Upper lobe of left lung (tissue), 6 donors: ENCODE data around the gene RAB5B. TPM values are rescaled to one million over a fixed set of nuclear protein-coding genes. Genes with fewer than 3 reads are reported as not detected.
"Not testable (repeated sequence)": the region's sequence is repeated elsewhere in the genome, so short reads cannot be mapped to it uniquely, and the experiment has no call there.

Source experiments
- ATAC-seq, 2 donors: fragments of 200-7000 bp; cut with Tn5 transposase; one replicate each; pipeline ENCODE4 v1.9.1; 2022; ENCODE audit warnings: mild to moderate bottlenecking in 2 of 2, moderate library complexity in 2 of 2; ENCODE audit not compliant: low FRiP score in 2 of 2
- DNase-seq, 2 donors: peaks; one replicate each; pipeline ENCODE4 v3.0.0-alpha.2; 2019 to 2020
- H3K27ac ChIP-seq, 4 donors: fragments of 200-600 bp; sonication (generic); one replicate each; pipeline ENCODE4 v1.5.1; 2016 to 2019
- H3K27me3 ChIP-seq, 4 donors: fragments of 200-600 bp; sonication (generic); one replicate each; pipeline ENCODE4 v1.5.1; 2017 to 2019
- H3K36me3 ChIP-seq, 4 donors: fragments of 200-600 bp; sonication (generic); one replicate each; pipeline ENCODE4 v1.5.1; 2016 to 2019
- H3K4me1 ChIP-seq, 4 donors: fragments of 200-600 bp; sonication (generic); one replicate each; pipeline ENCODE4 v1.5.1; 2018 to 2019
- H3K4me3 ChIP-seq, 4 donors: fragments of 200-600 bp; sonication (generic); one replicate each; pipeline ENCODE4 v1.5.1; 2017 to 2019; ENCODE audit warnings: mild to moderate bottlenecking in 2 of 4, moderate library complexity in 1 of 4
- H3K9me3 ChIP-seq, 4 donors: fragments of 200-600 bp; sonication (generic); one replicate each; pipeline ENCODE4 v1.5.1; 2018 to 2019
- EP300 ChIP-seq, 4 donors: sonication (generic); formaldehyde crosslinking; IDR thresholded peaks; one replicate each; pipeline ENCODE4 v1.5.1; 2017; ENCODE audit warnings: antibody characterized with exemption in 4 of 4, control low read depth in 2 of 4
- POLR2A ChIP-seq, 4 donors: fragments of 450-650 bp; IDR thresholded peaks; one replicate each; pipeline ENCODE4 v1.5.1; 2016 to 2017; ENCODE audit warnings: antibody characterized with exemption in 4 of 4, mild to moderate bottlenecking in 2 of 4
- POLR2AphosphoS5 ChIP-seq, 2 donors: sonication (generic); formaldehyde crosslinking; IDR thresholded peaks; one replicate each; pipeline ENCODE4 v1.5.1; 2017; ENCODE audit warnings: antibody characterized with exemption in 2 of 2
- WGBS, 2 donors: methylation state at CpG; one replicate each; pipeline ENCODE4 v1.1.5; 2017 to 2018; 5-methylcytosine and 5-hydroxymethylcytosine counted together
- total RNA-seq, 6 donors: library from RNA; depleted of rRNA in 4 of 6; stranded (reverse); fragments of >200 nt in 4 of 6; gene quantifications; one replicate each; pipeline versions ENCODE4 v1.1.0 to v1.2.1, GENCODE V29; 2016 to 2021
- TF ChIP-seq, protein P1 (sequence below), 6 experiments: fragments of 450-650 bp in 4 of 6; fragments of 200-600 bp in 2 of 6; sonication (generic) in 2 of 6; IDR thresholded peaks; one replicate each; pipeline ENCODE4 v1.5.1; 2016 to 2019; ENCODE audit warnings: antibody characterized with exemption in 6 of 6
- donor health status: DM: no; HTN: no; CAD: no; lungs with moderate emphysema.
- donor health status: DM: no; HTN: yes; CAD: no; lungs with severe emphysema.

RAB5B gene
- total RNA-seq, 6 donors from 2014 or later = 53.4 to 139 (median 116) TPM

- H3K27ac ChIP-seq = peak overlapping the region; percentile 68 to 88 (median 82)
- peaks cover 12 to 46% (median 27%) of the 10 kb centered on the region in 4 donors for H3K36me3 ChIP-seq
- H3K27me3 ChIP-seq = no peaks in the 10 kb centered on the region
- peak overlapping the region; percentile 59 to 84 (median 63) for H3K4me3 ChIP-seq
- H3K4me1 ChIP-seq = peaks cover 10 to 32% (median 15%) of the 10 kb centered on the region in 4 donors
- DNase-seq (no peak), ATAC-seq (peak; percentile 1 to 58)
- no peaks in the 10 kb centered on the region for H3K9me3 ChIP-seq
- TF ChIP-seq POLR2A (IDR thresholded peaks at IDR 0.05) = no peak
- TF ChIP-seq EP300 (IDR thresholded peaks at IDR 0.05) = no peak
- TF ChIP-seq, protein P1, sequence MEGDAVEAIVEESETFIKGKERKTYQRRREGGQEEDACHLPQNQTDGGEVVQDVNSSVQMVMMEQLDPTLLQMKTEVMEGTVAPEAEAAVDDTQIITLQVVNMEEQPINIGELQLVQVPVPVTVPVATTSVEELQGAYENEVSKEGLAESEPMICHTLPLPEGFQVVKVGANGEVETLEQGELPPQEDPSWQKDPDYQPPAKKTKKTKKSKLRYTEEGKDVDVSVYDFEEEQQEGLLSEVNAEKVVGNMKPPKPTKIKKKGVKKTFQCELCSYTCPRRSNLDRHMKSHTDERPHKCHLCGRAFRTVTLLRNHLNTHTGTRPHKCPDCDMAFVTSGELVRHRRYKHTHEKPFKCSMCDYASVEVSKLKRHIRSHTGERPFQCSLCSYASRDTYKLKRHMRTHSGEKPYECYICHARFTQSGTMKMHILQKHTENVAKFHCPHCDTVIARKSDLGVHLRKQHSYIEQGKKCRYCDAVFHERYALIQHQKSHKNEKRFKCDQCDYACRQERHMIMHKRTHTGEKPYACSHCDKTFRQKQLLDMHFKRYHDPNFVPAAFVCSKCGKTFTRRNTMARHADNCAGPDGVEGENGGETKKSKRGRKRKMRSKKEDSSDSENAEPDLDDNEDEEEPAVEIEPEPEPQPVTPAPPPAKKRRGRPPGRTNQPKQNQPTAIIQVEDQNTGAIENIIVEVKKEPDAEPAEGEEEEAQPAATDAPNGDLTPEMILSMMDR (IDR thresholded peaks at IDR 0.05) = no peak
- TF ChIP-seq POLR2AphosphoS5 (IDR thresholded peaks at IDR 0.05) = no peak
- 0 to 7% methylated on average over 3 to 5 of the region's 5 CpGs for WGBS, 2 donors
Measured at GRCh38 chr12:55997535-55997859, 23.6 kb downstream of the RAB5B start.

DNA sequence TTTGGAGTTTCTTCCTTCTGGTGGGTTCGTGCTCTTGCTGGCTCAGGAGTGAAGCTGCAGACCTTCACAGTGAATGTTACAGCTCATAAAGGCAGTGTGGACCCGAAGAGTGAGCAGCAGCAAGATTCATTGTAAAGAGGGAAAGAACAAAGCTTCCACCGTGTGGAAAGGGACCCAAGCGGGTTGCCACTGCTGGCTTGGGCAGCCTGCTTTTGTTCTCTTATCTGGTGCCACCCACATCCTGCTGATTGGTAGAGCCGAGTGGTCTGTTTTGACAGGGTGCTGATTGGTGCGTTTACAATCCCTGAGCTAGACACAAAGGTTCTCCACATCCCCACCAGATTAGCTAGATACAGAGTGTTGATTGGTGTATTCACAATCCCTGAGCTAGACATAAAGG, 25.6 kb downstream of the RAB5B start:
- not testable (repeated sequence) for H3K4me3 ChIP-seq, DNase-seq, ATAC-seq, H3K9me3 ChIP-seq, H3K27ac ChIP-seq, H3K27me3 ChIP-seq
- Histone ChIP-seq H3K4me1 (peaks cover 10 to 32% (median 15%) of the 10 kb centered on the region in 4 donors), H3K36me3 (peaks cover 0 to 44% (median 17%) of the 10 kb centered on the region in 4 donors)
- WGBS, 2 donors = 65 to 73% methylated on average over 6 of the region's 6 CpGs

DNA sequence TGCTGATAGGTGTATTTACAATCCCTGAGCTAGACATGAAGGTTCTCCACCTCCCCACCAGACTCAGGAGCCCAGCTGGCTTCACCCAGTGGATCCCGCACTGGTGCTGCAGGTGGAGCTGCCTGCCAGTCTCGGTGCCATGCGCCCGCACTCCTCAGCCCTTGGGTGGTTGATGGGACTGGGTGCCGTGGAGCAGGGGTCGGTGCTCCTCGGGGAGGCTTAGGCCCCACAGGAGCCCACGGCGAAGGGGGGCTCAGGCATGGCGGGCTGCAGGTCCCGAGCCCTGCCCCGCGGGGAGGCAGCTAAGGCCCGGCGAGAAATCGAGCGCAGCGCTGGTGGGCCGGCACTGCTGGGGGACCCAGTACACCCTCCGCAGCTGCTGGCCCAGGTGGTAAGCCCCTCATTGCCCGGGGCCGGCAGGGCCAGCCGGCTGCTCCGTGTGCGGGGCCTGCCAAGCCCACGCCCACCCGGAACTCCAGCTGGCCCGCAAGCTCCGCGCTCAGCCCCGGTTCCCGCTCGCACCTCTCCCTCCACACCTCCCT, 26.2 kb downstream of the RAB5B start:
- 93 to 94% methylated on average over 31 to 33 of the region's 33 CpGs for WGBS, 2 donors
- DNase-seq = peak in 1 of 2 donors; percentile 74
- H3K36me3 ChIP-seq = peaks cover 0 to 44% (median 18%) of the 10 kb centered on the region in 4 donors

GRCh38 chr12:56001487-56002100, 27.7 kb downstream of the RAB5B start:
- Histone ChIP-seq H3K27ac (no peak overlapping the region), H3K9me3 (no peaks in the 10 kb centered on the region), H3K27me3 (no peaks in the 10 kb centered on the region), H3K4me1 (peaks cover 8 to 32% (median 12%) of the 10 kb centered on the region in 4 donors), H3K4me3 (no peak overlapping the region), H3K36me3 (peaks cover 0 to 40% (median 18%) of the 10 kb centered on the region in 4 donors)
- ATAC-seq = no peak
- 76 to 82% methylated on average over 7 of the region's 7 CpGs for WGBS, 2 donors
- no peak for TF ChIP-seq POLR2A (IDR thresholded peaks at IDR 0.05)
- TF ChIP-seq POLR2AphosphoS5 (IDR thresholded peaks at IDR 0.05) = no peak
- TF ChIP-seq, protein P1 (IDR thresholded peaks at IDR 0.05) = no peak
- TF ChIP-seq EP300 (IDR thresholded peaks at IDR 0.05) = no peak
- no peak for DNase-seq

More for the DNA sequence above, 26.2 kb downstream of the RAB5B start:
- ATAC-seq, H3K4me3 ChIP-seq, H3K27me3 ChIP-seq, H3K9me3 ChIP-seq, H3K27ac ChIP-seq: not testable (repeated sequence)
- H3K4me1 ChIP-seq = peaks cover 10 to 32% (median 15%) of the 10 kb centered on the region in 4 donors

DNA sequence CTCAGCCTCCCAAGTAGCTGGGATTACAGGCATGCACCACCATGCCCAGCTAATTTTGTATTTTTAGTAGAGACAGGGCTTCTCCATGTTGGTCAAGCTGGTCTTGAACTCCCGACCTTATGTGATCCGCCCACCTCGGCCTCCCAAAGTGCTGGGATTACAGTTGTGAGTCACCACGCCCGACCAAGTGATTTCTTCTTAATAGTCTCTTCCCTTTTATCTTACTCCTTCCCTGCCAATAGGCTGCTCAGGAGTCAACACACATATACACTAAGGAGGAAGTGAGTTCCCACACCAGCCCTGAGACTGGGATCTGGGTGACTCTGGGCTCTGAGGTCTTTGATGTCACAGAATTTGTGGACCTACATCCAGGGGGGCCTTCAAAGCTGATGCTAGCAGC, 29.5 kb downstream of the RAB5B start:
- H3K9me3 ChIP-seq, H3K4me3 ChIP-seq, ATAC-seq, DNase-seq, H3K27me3 ChIP-seq, H3K27ac ChIP-seq: not testable (repeated sequence)
- Histone ChIP-seq H3K36me3 (peaks cover 0 to 40% (median 18%) of the 10 kb centered on the region in 4 donors), H3K4me1 (peaks cover 4 to 27% (median 9%) of the 10 kb centered on the region in 4 donors)
- WGBS, 2 donors = 89 to 94% methylated on average over 5 of the region's 5 CpGs

GRCh38 chr12:56004211-56004610, 30.3 kb downstream of the RAB5B start:
- 92 to 93% methylated on average over 7 to 10 of the region's 10 CpGs for WGBS, 2 donors
- ATAC-seq (no peak), DNase-seq (peak in 1 of 2 donors; percentile 22)
- no peak overlapping the region for H3K27ac ChIP-seq
- TF ChIP-seq POLR2AphosphoS5 (IDR thresholded peaks at IDR 0.05) (no peak), POLR2A (IDR thresholded peaks at IDR 0.05) (no peak), EP300 (IDR thresholded peaks at IDR 0.05) (no peak)
- TF ChIP-seq, protein P1 (IDR thresholded peaks at IDR 0.05) = no peak
- H3K27me3 ChIP-seq = no peaks in the 10 kb centered on the region
- H3K9me3 ChIP-seq = no peaks in the 10 kb centered on the region
- peaks cover 4 to 28% (median 9%) of the 10 kb centered on the region in 4 donors for H3K4me1 ChIP-seq
- no peak overlapping the region for H3K4me3 ChIP-seq
- H3K36me3 ChIP-seq = peaks cover 0 to 40% (median 18%) of the 10 kb centered on the region in 4 donors
